Tibial nerve (tissue), 3 donors: ENCODE data around the gene PHKB.

Experiments
- POLR2A ChIP-seq, 2 donors: fragments of 450-650 bp; IDR thresholded peaks; one replicate each; pipeline ENCODE4 v1.6.1; 2017; ENCODE audit warnings: antibody characterized with exemption in 2 of 2, mild to moderate bottlenecking in 2 of 2, moderate library complexity in 2 of 2
- TF ChIP-seq, protein P1 (sequence below), 5 experiments: fragments of 200-600 bp in 3 of 5; fragments of 450-650 bp in 2 of 5; sonication (generic) in 3 of 5; IDR thresholded peaks; one replicate each; pipeline ENCODE4 v1.5.1; 2016 to 2019; ENCODE audit warnings: antibody characterized with exemption in 5 of 5, mild to moderate bottlenecking in 3 of 5, moderate library complexity in 2 of 5

DNA sequence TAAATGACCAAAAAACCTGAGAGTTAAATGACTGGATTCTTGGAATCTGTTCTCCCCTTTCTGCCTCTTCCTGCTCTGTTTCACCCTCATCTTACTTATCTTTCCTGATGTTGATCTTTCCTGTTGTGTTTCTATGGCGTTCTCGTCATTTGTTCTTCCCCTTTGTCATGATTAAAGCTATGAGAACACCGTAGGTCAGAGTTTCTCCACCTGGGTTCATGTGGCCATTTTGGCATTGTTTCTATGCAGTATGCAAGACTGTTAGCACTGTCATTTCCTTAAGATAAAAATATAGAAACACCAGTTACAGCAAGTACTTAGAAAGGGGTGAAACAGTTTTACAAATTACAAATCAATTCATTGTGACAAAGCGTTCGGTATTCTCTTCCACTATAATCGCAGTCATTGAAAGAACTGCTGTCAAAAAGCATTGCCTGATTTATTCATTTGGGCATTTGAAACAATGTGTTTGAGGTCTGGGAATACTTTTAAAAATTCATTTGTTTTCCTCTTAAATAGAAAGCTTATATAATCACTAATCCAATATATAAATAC, 166.0 kb downstream of the PHKB start:
- TF ChIP-seq, protein P1, sequence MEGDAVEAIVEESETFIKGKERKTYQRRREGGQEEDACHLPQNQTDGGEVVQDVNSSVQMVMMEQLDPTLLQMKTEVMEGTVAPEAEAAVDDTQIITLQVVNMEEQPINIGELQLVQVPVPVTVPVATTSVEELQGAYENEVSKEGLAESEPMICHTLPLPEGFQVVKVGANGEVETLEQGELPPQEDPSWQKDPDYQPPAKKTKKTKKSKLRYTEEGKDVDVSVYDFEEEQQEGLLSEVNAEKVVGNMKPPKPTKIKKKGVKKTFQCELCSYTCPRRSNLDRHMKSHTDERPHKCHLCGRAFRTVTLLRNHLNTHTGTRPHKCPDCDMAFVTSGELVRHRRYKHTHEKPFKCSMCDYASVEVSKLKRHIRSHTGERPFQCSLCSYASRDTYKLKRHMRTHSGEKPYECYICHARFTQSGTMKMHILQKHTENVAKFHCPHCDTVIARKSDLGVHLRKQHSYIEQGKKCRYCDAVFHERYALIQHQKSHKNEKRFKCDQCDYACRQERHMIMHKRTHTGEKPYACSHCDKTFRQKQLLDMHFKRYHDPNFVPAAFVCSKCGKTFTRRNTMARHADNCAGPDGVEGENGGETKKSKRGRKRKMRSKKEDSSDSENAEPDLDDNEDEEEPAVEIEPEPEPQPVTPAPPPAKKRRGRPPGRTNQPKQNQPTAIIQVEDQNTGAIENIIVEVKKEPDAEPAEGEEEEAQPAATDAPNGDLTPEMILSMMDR (IDR thresholded peaks at IDR 0.05): no peak
- no peak for TF ChIP-seq POLR2A (IDR thresholded peaks at IDR 0.05)
